Kidney tubule cell (primary cell): ENCODE results near the gene CASZ1.

Source experiments
- DNase-seq: peaks from one replicate; pipeline ENCODE4 v3.0.0-alpha.2; 2018; ENCODE audit warnings: low spot score

CASZ1 gene

DNA sequence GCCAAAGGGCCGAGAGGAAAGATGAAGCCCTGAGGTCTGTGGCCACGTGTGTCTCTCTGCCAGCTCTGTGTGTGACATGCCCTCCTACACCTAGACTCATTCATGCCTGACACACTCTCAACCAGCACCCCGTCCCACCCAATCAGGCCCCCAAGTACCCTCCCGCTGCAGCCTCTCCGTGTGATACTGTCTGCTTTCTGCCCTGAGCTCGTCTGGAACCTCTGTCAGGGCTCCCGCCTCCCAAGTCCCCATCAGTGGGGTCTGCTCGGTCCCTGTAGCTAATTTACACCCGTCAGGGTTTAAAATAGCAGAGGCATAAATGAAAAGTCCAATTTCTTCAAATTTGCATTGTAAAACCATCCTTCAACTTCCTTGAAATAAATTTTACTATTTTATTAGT lies 20.7 kb downstream of the CASZ1 start:
- DNase-seq = no peak

DNA sequence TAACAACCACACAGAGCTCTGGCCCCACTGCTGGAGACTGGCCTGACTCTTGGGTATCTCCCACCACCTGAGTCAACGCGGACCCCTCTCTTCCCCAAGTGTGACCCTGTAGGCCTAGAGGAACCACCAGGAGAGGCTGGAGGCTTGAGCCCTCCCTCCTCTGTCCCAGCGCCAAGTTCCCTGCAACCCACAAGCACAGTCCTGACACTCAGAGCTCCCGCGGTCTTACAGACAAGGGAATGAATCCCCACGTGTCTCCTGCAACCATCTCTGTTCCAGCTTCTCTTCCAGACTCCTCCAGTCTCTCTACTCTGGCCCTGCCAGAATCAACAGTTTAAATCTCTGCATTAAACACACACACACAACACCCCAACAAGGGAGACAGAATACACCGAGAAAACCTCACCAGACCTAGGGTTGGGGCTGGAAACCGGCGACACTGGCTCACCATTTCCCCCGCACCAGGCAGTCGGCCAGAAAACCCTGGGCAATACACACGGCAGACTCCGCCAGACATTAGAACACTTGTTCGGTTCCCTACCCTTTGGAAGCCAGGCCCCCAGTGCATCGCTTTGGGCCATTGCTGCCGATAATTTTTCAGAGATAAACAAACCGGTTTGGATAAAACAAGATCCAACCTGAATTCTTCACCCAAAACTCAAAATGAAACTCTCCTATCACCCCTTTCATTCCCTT lies 21.7 kb downstream of the CASZ1 start:
- no peak for DNase-seq

DNA sequence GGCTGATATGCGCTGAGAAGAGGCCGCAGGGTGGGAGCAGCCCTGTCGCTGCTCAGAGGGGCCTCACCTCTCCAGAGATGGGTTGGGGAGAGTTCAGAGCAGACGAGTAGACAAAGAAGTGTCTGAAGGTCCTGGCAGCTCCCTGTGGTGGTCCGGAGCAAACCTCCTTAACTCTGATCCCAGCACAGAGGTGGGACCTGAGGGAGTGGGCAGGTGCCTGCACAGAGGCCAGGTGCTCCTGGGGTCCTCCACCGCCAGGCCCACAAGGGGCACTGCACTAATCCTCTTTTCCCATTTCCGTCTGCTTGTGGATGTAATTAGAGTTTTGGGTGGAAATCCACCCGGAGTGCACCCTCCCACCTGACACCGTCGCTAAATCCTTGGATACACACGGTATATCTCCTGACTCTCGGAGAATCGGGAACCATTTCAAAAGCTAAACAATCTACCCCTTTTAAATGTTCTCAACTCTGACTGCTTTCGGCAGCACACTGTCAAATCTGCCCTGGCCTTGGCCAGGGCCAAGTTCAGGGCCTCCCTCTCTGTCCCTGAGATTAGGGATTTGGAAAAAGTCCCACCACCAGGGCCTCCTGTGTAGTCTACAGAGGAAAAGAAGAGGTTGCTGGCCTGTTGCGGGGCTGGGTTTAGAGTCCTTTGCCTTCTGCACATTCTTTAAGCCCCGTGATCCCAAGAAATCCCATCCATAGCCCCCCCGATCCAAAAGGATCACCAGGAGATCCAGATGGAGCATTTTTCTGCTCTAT lies 22.4 kb downstream of the CASZ1 start:
- no peak for DNase-seq

DNA sequence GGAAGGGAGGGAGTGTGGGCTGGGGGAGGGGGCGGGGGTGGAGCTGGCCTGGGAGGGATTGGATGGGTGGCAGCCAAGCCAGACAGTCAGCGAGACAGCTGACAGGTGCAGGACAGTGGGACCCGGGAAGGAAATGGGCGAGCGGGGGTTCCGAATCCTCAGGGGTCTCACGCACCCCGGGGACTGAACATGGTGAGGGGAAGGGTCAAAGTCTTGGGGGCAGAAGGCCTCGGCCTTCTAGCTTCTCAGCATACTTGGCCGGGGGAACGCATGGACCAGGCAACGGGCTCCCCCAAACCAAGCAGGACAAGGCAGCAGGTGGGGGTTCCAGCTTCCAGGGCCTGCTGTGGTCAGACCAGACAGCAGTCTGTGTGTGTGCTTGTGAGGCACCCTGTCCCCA lies 23.1 kb downstream of the CASZ1 start:
- DNase-seq = no peak

DNA sequence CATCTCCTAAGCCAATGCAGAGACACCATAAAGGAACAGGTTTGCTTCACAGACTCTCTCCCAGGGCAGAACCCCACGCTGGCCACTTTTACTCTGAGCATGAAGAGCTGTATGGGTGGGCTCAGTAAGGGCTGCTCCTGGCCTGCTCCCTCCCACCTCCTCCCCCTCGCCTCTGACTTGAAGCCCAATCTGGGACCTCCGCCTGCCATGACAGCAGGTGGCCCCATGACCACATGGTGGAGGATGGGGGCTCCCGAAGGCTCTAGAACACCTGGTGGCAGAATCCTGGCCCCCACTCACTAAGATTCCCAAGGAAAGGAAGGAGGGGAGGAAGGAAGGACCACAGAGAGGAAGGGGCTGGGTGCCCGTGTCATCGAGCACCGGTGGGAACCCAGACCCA lies 23.7 kb downstream of the CASZ1 start:
- no peak for DNase-seq

DNA sequence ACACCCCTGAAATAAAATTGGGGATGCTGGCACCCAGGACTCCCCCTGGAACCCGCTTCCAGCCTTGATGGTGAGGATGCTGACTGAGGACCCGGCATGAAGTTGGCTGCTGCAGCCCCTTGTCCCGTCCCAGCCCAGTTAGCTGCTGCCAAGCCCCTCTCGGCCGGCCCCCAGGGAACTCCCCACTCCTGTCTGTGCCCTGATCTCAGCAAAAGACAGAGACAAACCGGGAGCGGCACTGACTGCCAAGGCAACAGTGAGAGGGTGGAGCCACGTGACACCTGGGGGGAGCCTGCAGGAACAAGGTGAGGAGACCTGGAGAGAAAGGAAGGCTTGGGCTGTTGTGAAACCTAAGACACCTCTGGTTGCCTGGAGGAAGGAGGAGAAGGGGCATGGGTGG lies 24.7 kb downstream of the CASZ1 start:
- DNase-seq = no peak

DNA sequence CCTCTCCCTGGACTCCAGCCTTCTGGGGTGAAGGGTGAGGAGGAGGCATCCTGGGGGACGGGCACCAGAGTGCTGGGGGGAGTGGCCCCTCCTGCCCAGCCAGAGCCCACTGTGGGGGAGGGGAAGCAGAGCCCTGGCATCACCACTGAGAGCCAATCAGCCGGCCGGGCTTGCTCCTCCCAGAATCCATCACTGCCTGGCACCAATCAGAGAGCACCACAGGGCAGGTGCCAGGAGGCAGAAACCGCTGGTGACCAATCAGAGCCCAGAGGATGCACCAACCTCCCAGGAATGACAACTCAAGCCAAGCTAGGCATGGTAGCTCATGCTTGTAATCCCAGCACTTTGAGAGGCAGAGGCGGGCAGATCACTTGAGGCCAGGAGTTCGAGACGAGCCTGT lies 27.9 kb downstream of the CASZ1 start:
- DNase-seq = no peak

DNA sequence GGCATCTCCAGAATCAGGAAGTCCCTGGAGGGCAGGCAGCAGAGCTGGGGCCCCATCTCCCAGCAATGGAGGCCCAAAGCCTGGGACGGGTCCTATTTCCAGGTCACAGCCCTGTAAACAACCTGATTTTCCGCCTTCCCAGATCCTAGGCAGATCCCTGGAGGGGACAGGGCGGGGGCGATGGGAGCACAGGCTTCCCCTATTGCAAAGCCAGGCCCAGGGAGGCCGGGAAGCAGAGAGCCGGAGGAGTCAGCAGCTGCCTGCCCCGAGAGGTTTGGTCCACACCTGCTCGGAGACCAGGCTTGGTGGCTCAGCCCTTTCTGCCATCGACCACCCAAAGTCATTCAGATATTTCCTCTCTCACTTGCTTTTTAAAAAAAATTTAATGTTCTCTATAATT lies 29.2 kb downstream of the CASZ1 start:
- no peak for DNase-seq

DNA sequence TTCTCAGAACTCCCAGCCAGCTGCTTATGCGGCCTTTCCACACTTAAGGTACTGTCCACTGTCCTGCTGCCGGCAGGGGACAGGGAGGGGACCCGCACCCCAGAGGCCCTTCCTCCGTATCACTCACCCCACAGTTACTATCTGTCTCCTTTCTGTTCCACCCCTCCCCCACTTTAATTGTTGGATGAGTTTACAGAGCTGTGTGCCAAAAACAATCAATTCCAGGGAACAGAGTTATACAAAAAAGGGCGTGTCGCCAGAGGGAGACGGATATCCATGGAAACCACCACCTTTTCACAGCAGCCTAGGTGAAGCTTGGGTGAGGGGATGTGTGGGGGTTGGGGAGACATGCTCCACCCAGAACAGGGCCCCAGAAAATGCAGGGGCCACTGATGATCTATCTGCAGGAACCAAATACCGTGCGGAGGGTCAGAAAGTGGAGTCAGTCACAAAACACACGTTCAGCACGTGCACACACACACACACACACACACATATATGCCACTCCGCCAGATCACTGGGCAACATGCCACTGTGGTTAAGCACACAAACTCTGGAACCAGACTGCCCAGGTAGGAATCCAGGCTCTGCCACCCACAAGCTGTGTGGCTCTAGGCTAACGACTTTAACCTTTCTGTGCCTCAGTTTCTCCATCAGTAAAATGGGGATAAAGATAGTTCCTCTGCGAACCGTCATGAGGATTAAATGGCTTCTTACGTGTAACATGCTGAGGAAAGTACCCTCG lies 30.5 kb downstream of the CASZ1 start:
- DNase-seq = peak; percentile 41

DNA sequence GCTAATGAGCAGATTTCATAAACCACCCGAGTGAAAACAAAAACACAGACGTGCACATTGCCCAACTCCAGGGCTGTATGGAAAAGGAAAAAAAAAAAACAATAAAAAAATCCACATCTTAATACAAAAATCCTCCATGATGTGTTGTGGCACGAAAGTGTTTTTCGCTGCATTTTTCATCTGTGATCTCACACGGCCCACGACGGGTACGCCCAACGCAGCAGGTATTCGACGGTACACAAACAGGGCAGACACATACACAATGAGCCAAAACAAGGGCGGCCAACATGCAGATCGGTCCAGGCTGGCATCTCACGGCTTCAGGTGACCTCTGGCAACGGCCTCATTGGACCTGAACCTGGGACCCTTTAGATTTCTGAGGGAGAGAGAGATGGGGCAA lies 31.1 kb downstream of the CASZ1 start:
- no peak for DNase-seq

DNA sequence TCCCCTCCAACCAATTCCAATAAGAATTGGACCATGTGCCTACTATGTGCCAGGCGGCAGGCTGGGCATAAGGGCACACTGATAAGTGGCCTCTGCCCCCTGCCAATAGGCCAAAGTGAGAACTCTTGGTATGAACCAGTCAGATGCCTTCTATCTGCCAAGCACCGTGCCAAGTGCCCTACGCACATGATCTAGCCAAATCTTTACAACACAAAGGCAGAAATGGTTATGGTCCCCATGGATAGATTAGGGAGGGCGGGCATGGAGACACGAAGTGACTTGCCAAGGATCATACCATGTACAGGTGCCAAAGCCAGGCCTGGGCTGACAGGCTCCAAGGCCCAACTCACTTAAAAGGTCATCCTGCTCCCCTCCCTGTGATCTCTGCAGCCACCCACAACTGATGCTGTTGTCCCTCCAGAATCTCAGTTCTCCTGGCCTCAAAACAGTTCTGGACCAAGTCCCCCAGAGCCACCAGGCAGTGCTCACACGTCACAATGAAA lies 32.1 kb downstream of the CASZ1 start:
- no peak for DNase-seq

DNA sequence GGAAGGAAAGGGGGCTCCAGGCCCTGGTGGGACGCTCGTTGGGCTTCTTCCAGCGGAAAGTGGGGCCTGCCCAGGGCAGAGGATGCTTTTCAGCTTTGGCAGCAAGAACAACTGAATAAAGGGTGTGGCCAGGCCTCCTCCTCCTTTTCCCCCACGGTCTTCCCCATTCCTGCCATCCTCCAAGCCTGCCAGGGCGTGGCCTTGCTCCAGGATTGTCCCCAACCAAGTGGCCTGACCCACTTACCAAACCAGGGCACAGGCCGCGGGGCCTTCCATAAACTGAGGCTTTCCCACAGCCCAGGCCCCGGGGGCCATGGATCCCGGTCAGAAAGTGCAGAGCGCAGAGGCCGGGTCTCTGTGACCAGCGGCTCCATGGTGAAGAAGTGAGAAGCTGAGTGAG lies 33.6 kb downstream of the CASZ1 start:
- no peak for DNase-seq

DNA sequence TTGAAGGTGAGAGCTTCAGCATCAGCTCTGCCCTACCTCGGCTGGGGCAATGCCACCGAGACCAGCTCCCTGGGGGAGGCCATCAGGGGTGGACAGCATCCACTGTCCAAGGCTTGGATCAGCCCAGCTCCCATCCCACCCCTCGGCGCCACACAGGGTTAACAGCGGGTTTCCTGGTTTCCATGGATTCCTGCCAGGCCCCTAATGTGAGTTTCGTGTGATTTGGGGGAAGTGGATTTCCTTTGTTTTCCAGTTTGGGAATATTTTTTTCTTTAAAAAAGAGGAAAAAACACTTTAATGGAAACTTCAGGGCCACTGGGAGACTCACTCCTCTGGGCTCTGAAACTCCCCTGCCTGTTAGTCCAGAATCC lies 34.3 kb downstream of the CASZ1 start:
- DNase-seq = no peak

DNA sequence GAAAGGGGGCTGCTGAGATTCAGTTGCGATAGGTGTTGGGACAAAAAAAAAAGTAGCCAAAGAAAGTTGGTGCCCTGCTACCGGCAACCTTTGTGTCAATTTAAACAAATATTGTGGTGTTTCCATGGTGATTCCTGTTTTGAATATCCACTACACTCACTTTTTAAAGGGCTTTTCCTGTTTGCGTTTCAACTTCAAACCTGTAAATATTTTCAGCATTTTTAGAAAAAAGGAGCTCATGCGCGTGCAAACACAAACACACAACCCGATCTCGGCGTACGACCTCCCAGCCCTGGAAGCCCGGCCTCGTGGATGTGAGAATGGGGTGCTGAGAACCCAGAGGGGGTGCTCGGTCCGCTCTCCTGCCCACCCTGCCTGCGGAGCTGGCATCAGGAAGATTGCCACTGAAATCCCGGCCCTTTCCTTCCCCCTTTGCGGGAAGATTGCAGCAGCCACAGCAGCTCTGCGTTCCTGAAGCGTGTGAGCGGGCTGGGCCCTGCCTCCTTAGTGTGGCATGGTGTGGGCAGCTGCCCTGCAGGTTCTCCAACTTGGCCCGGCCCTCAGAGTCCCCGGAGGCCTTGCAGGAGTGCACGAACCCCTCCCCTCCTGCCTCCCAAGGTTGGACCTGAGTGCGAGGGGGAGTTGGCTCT lies 34.8 kb downstream of the CASZ1 start:
- DNase-seq = no peak

DNA sequence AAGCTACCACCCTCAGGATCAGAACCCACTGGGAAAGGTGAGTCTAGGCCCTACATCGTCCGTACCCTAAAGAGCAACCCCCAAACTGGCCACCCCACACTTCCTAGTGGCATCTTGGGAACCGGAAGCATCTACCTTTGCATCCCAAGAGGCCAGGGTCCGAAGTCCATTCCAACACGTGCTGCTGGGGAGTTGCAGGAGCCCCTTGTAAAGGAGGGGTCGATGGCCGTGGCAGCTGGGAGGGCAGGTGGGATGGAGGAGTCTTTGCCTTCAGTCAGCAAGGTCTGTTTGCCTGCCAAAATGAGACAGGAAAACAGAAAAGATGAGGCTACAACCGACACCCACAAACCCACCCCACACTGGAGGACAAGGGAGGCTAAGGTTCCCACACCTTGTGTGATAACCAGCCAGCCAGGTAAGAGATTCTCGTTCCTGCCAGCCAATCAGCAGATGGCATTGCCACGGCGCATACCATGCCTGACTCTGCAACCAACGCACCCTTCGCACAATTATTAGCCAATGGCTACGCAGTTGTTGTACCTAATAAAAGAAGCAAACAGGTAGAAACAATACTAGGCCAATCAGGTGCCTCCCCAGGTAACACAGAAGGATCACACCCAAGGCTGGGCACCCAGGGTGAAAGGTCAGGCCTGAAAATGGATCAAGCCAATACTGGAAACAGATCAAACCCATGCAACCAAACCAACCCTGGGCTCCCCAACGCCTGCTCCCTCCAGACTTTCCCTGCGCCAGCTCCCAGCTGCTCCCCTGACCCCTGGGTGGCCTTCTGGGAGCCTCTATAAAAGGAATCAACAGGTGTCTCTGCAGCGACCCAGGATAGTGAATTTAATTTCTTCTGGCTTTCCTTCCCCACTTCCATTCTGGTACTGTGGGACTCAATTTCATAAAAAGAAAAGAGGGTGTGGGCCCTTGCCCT lies 35.6 kb downstream of the CASZ1 start:
- no peak for DNase-seq

DNA sequence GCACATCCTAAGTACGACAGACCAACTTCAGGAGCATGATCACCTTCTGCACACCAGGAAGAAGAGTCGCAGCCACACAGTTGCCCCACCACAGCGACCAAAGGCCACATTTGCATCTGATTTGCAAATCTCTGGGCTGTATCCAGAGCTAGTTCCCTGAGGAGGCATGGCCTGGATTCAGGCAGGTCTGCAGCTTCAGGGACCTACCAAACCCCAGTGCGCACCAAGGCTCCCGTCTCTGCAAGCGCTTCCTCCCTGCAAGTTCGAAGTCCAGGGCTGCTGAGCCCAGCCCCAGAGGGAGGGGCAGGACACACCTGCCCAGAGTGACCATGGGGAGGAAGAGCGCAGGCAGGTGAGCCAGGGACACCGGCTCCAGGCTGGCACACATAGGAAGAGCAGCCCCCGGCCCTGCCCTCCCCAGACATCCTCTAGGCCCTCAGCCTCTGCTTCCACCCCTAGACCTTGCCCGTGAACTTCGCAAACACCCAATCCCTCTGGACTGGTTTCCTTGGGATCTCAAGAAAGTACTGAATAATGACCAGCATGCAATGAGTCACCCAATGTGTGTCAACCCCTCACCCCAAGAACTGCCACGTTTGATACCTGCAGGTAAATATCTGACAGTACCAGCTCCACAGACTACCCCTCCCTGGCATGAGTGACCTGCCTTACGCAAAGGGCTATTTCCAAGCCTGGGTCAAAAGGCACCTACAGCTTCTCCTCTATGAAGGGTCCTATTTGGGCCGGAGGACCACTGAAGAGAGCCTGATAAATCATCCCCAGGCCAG lies 36.8 kb downstream of the CASZ1 start:
- DNase-seq = no peak

DNA sequence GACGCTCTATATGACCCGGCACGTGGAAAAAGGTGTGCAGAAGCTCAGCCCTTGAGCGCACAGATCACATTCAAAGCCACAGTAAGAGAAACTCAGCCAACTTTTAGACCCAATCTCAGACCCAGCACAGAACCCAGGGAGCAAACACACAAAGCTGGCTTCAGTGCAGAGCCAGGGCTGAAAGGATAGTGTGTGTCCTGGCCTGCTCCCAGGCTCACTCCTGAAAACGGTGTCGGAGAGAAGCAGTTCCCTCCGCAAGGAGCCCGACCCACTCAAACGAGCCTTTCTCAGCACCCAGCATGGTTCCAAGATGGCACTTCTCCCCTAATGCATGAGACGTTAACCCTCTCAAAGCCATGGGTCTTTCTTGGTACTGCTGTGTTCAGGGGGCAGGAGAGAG lies 39.6 kb downstream of the CASZ1 start:
- no peak for DNase-seq

DNA sequence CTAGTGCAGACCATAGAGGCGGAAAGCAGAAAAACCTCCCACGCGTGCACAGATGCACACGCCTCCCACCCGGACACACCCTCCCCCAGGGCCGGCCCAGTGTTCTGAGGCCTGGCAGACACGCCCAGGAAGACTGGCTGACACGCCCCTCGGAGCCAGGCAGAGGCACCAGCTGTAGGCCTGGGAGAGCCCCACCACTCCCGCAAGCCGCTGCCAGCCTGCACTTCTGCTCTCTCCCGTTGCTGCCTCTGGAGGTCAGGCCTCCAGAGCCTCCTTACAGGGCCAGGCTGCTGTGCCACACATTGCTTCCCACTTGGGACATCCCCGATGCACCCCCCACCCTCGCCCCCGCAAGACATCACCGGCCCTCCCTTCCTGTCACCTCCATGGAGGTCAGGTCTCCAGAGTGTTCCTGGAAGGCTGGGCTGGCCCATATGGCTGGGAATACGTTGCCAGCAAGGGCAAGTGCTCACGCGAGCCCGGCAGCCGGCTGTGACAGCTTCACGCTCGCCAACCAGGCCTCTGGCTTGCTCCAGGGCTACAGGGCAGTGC lies 40.4 kb downstream of the CASZ1 start:
- DNase-seq = peak; percentile 24

DNA sequence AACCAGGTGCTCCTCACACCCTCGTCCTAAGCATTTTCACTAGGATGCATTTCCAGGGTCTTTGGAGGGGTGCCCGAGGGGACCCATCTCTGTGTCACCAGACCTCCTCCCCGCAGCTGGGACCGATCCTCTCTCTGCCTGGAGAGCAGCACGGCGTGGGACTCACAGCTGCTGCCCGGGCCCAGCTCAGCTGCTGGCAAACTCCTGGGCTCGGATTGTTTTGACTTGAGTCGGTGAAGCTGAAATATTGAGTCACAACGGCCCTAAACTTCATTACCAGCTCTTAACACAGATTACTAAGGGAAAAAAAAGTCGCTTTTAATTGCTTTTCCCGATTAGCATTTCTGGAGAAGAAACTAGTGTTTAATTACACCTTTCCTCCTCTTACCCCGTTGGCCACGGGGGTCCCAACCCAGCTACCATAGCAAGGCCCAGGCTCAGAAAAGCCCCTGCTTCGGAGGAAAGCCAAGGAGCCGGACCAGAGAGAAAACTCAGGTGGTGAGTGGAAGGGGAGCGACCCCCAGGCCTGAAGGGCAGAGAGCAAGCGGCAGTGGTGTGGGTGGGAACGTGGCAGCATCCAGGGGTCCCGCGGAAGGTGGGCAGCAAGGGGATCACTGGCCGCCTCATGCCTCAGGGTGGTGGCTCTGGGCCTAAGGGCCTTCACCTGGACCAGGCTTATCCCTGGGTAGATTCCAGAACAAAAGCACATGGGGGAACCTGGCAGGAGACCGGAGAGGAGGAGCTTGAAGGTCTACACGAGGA lies 41.7 kb downstream of the CASZ1 start:
- DNase-seq = no peak

DNA sequence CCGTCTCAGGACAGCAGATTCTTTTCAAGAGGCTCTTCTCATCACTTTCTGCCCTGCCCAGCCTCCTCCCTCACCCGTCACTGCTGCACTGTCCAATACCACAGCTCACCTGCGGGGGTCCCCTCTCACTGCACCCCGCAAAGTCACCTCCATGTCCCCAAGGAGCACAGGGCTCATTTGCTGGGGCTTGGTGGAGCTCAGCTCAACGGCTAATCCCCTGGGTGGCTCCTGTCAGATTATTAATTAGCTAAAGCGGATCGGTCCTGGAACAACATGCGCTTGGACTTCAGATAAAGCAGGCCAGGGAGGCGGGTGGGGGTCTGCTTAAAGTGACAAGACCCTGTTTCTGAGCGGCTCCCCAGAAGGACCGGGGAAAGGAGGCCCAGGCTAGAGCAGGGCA lies 43.1 kb downstream of the CASZ1 start:
- DNase-seq = no peak
